Ovary (tissue), 9 donors: ENCODE measurements around the gene COA8. TPM values are rescaled to one million over a fixed set of nuclear protein-coding genes. Genes with fewer than 3 reads are reported as not detected.

Experiments used
- DNase-seq, 5 donors: peaks; one replicate each; pipeline ENCODE4 v3.0.0-alpha.2; 2019 to 2020
- H3K27ac ChIP-seq, 2 donors: fragments of 200-600 bp; one replicate each; pipeline versions ENCODE4 v1.5.1 to v1.8.0; 2019 to 2022
- H3K27me3 ChIP-seq: fragments of 200-600 bp; one replicate; pipeline ENCODE4 v1.8.0; 2022
- H3K36me3 ChIP-seq: fragments of 200-600 bp; sonication (generic); one replicate; pipeline ENCODE4 v1.5.1; 2019
- H3K4me1 ChIP-seq: one replicate; pipeline ENCODE4 v1.8.1; 2013; ENCODE audit warnings: mild to moderate bottlenecking, moderate library complexity; ENCODE audit not compliant: insufficient read depth
- H3K4me3 ChIP-seq: fragments of 200-600 bp; sonication (generic); one replicate; pipeline ENCODE4 v1.5.1; 2017
- H3K9me3 ChIP-seq, 2 donors: fragments of 200-600 bp in 1 of 2; sonication (generic) in 1 of 2; one replicate each; pipeline versions ENCODE4 v1.5.1 to v1.8.1; 2013 to 2019; ENCODE audit warnings: mild to moderate bottlenecking in 1 of 2, moderate library complexity in 1 of 2
- EP300 ChIP-seq: sonication (generic); formaldehyde crosslinking; IDR thresholded peaks from one replicate; pipeline ENCODE4 v1.6.1; 2017; ENCODE audit warnings: antibody characterized with exemption
- POLR2A ChIP-seq: fragments of 450-650 bp; IDR thresholded peaks from one replicate; pipeline ENCODE4 v1.6.1; 2017; ENCODE audit warnings: antibody characterized with exemption, mild to moderate bottlenecking, moderate library complexity
- WGBS, 3 donors: extraction: QIAGEN DNeasy Blood & Tissue Kit in 1 of 3; methylation state at CpG; one replicate each; pipeline versions ENCODE4 v1.1.5 to v1.1.7; 2013 to 2017; 5-methylcytosine and 5-hydroxymethylcytosine counted together
- intact Hi-C, 4 donors: fragments of 100-400 bp; cut with DNase I; formaldehyde crosslinking; loops; one replicate each; pipeline versions ENCODE4 v1.11.0 to v1.15.1; 2022 to 2023
- polyA plus RNA-seq, 2 donors: library from polyadenylated mRNA; stranded (reverse); fragments of 200-250 nt in 1 of 2; fragments of 350-450 nt in 1 of 2; fragmentation: Illumina TruSeq in 1 of 2; extraction: RNeasy Lipid Tissue Mini Kit (QIAGEN cat#74804) in 1 of 2; gene quantifications; one replicate each; pipeline ENCODE4 v1.2.3, GENCODE V29; 2013 to 2014
- total RNA-seq, 7 donors: library from RNA; depleted of rRNA in 2 of 7; stranded (reverse); fragments of >200 nt in 2 of 7; fragmentation: NEBNext Ultra II Directional in 3 of 7; extraction: Animal tissue kit (Norgen Biotek cat#: 25700) in 3 of 7; gene quantifications; one replicate each; pipeline versions ENCODE4 v1.1.0 to v1.2.4, GENCODE V29; 2016 to 2023
- TF ChIP-seq, protein P1 (sequence below), 3 donors: fragments of 450-650 bp in 2 of 3; fragments of 200-600 bp in 1 of 3; IDR thresholded peaks; one replicate each; pipeline versions ENCODE4 v1.5.1 to v1.8.0; 2016 to 2022; ENCODE audit warnings: antibody characterized with exemption in 3 of 3, mild to moderate bottlenecking in 1 of 3
- donor health status: DM: no; HTN: no; CAD: no; lungs with moderate emphysema.
- donor health status: DM: no; HTN: no; CAD: no.
- donor health status: Bipolar disorder and iron deficiency.
- donor health status: DM: yes; HTN: yes; CAD: no.
- donor health status: DM: no; HTN: no; CAD: no.
- donor health status: DM: yes; HTN: yes; CAD: no.

Gene COA8
- total and polyA plus RNA-seq, 9 donors: 11.4 to 50.1 (median 26.8) TPM

DNA sequence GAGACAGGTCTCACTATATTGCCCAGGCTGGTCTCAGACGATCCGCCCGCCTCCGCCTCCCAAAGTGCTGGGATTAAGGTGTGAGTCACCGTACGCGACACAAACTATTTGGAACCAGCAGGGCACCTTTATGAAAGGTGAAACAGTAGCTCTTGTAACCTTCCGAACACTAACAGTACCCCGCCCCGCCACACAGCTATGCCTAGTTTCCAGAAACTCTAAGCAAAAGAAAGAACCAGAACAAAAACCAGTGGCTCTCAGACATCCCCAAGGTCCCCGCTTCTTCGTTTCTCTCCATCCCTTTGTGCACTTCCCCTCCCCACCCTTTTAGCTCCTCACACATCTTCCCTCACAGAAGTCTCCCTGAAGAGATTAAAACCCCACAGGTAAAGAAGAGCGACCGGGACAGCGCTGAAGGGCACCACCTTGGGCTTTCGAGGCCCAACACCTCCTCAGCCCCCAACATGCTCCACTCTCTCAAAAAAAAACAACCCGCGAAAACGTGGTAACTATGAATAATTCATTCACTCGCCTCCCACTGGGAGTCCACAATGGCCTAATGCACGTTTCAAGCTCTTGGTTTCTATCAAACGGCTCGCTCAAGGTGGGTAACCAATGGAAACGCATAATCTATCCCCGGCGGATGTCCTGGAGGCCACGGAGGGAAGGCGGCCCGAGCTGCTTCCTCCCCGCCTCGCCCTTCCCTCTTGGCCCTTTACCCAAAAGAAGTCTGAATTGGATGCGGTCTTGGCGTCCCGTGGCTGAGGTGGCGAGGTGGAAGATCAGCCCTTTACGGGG is 1.2 kb upstream of the COA8 start:
- DNase-seq: peak in 1 of 5 donors; percentile 34
- Histone ChIP-seq H3K36me3 (no peaks in the 10 kb centered on the region), H3K27me3 (no peaks in the 10 kb centered on the region), H3K27ac (peak overlapping the region; percentile 94 to 98), H3K4me1 (peaks cover 9% of the 10 kb centered on the region), H3K4me3 (peak overlapping the region; percentile 93), H3K9me3 (no peaks in the 10 kb centered on the region)
- TF ChIP-seq, protein P1, sequence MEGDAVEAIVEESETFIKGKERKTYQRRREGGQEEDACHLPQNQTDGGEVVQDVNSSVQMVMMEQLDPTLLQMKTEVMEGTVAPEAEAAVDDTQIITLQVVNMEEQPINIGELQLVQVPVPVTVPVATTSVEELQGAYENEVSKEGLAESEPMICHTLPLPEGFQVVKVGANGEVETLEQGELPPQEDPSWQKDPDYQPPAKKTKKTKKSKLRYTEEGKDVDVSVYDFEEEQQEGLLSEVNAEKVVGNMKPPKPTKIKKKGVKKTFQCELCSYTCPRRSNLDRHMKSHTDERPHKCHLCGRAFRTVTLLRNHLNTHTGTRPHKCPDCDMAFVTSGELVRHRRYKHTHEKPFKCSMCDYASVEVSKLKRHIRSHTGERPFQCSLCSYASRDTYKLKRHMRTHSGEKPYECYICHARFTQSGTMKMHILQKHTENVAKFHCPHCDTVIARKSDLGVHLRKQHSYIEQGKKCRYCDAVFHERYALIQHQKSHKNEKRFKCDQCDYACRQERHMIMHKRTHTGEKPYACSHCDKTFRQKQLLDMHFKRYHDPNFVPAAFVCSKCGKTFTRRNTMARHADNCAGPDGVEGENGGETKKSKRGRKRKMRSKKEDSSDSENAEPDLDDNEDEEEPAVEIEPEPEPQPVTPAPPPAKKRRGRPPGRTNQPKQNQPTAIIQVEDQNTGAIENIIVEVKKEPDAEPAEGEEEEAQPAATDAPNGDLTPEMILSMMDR (IDR thresholded peaks at IDR 0.05): no peak
- no peak for TF ChIP-seq EP300
- TF ChIP-seq POLR2A: no peak
- WGBS, 3 donors: 6 to 8% (median 6%) methylated on average over 36 of the region's 36 CpGs
- intact Hi-C loops: loop anchor here in 1 of 4 donors (10.0 kb wide), 1 partner anchor 63 kb away; the partner anchor contains the start of gene KLC1

DNA sequence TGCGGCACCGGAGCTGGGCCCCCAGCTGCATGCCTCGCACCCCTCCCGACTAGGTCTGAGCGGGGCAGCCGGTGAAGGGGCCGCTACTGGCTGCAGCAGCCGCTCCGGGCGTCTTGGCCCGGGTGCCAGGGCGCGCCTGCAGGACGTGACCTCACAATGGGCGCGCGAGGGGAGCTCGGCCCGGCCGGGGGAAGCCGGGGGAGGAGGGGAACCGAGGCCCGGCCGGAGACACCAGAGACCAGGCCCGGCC is 656 bp upstream of the COA8 start:
- H3K9me3 ChIP-seq: no peaks in the 10 kb centered on the region
- H3K27me3 ChIP-seq: no peaks in the 10 kb centered on the region
- H3K4me3 ChIP-seq: peak overlapping the region; percentile 93
- intact Hi-C loops: loop anchor here in 1 of 4 donors (10.0 kb wide), 1 partner anchor 63 kb away; the partner anchor contains the start of gene KLC1
- peak overlapping the region; percentile 94 to 98 for H3K27ac ChIP-seq
- TF ChIP-seq, protein P1 (IDR thresholded peaks at IDR 0.05): no peak
- no peak for TF ChIP-seq POLR2A
- WGBS, 3 donors: 0% methylated on average over 9 to 25 of the region's 25 CpGs
- DNase-seq: peak in 1 of 5 donors; percentile 52
- peaks cover 9% of the 10 kb centered on the region for H3K4me1 ChIP-seq
- no peaks in the 10 kb centered on the region for H3K36me3 ChIP-seq

DNA sequence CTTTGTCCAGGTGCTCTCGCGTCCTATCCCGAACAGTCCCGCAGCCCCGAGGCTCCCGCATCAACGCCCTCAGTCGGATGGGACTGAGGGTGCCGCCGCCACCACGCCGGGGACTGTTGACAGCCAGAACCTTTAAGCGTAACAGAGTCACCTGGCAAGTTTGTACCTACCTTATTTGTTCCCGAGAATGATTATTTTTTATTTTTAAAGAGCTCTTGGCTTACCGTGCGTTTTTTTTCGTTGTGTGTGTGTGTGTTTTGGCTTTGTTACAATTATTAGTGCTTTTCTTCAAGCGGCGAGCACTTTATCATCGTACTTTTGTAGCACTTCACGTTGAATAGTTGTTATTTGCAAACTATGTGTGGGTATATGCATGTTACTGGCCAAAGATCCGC is 463 bp downstream of the COA8 start:
- DNase-seq: no peak
- Histone ChIP-seq H3K27me3 (no peaks in the 10 kb centered on the region), H3K9me3 (no peaks in the 10 kb centered on the region), H3K4me3 (peak overlapping the region; percentile 93), H3K27ac (peak overlapping the region in 1 of 2 donors; percentile 94), H3K36me3 (no peaks in the 10 kb centered on the region), H3K4me1 (peaks cover 8% of the 10 kb centered on the region)
- TF ChIP-seq EP300 (no peak), POLR2A (no peak)
- TF ChIP-seq, protein P1 (IDR thresholded peaks at IDR 0.05): no peak
- intact Hi-C loops: loop anchor here in 1 of 4 donors (10.0 kb wide), 1 partner anchor 62 kb away; the partner anchor contains the start of gene KLC1
- WGBS, 3 donors: 0 to 1% (median 0%) methylated on average over 22 of the region's 22 CpGs

DNA sequence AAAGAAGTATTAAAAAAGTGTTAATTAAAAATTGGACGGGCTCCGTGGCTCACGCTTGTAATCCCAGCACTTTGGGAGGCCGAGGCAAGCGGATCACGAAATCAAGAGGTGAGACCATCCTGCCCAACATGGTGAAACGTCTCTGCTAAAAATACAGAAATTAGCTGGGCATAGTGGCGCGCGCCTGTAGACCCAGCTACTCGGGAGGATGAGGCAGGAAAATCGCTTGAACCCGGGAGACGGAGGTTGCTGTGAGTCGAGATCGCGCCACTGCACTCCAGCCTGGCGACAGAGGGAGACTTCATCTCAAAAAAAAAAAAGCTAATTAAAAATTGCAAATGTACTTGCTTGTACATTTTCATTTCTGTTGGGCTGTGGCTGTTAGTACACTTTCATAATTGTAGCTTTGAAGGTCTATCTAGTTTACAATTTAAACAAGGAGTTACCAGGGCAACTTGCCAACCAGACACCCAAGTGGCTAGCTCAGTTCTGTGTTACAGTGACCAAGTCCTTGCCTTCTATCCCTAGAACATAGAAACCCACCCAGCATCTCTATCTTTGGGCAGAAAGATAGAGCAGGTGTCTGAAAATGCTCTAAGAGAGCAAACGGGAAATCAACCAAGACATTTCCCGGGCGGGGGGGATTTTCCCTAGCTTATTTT is 1.2 kb downstream of the COA8 start:
- 38 to 56% (median 45%) methylated on average over 21 of the region's 21 CpGs for WGBS, 3 donors
- TF ChIP-seq EP300 (no peak), POLR2A (no peak)
- TF ChIP-seq, protein P1 (IDR thresholded peaks at IDR 0.05): no peak
- DNase-seq: peak in 1 of 5 donors; percentile 14
- Histone ChIP-seq H3K9me3 (no peaks in the 10 kb centered on the region), H3K36me3 (no peaks in the 10 kb centered on the region), H3K27me3 (no peaks in the 10 kb centered on the region), H3K27ac (no peak overlapping the region), H3K4me3 (peak overlapping the region; percentile 93), H3K4me1 (peaks cover 8% of the 10 kb centered on the region)
- intact Hi-C loops: loop anchor here in 1 of 4 donors (10.0 kb wide), 1 partner anchor 61 kb away; the partner anchor contains the start of gene KLC1
